Cardiac fibroblast (primary cell): ENCODE measurements around the gene GFPT2.

Experiments used
- DNase-seq, 2 donors: peaks; one replicate each; pipeline versions ENCODE4 v3.0.0 to v3.0.0-alpha.2; 2010; ENCODE audit warnings: low read depth in 2 of 2
- H3K4me3 ChIP-seq, 2 donors: replicated peaks in 1 of 2; 1 replicate in 1 of 2; 2 replicates in 1 of 2; pipeline ENCODE4 v1.5.1; 2011; ENCODE audit warnings: low read depth in 2 of 2, low read length in 2 of 2, mild to moderate bottlenecking in 2 of 2, moderate library complexity in 1 of 2
- CTCF ChIP-seq: IDR thresholded peaks from one replicate; pipeline ENCODE4 v1.5.1; 2011; ENCODE audit warnings: low read depth, mild to moderate bottlenecking, low read length, inconsistent platforms

GFPT2 gene

GRCh38 chr5:180330810-180331646, 22.1 kb downstream of the GFPT2 start:
- DNase-seq = peak; percentile 99
- TF ChIP-seq CTCF = no peak
- no peak overlapping the region for H3K4me3 ChIP-seq

GRCh38 chr5:180330270-180330648, 22.9 kb downstream of the GFPT2 start:
- no peak for DNase-seq
- TF ChIP-seq CTCF = no peak
- no peak overlapping the region for H3K4me3 ChIP-seq

- no peak for DNase-seq
- TF ChIP-seq CTCF = no peak
- H3K4me3 ChIP-seq = no peak overlapping the region
These were observed 23.4 kb downstream of the GFPT2 start for GRCh38 chr5:180329606-180330269.

- no peak overlapping the region for H3K4me3 ChIP-seq
- no peak for DNase-seq
- TF ChIP-seq CTCF = no peak
These were observed 24.0 kb downstream of the GFPT2 start for GRCh38 chr5:180329138-180329435.

- DNase-seq = peak; percentile 77 to 84
- H3K4me3 ChIP-seq = no peak overlapping the region
- TF ChIP-seq CTCF = peak; percentile 74
These were observed 24.6 kb downstream of the GFPT2 start for GRCh38 chr5:180328296-180329137.

GRCh38 chr5:180326989-180327565, 26.1 kb downstream of the GFPT2 start:
- TF ChIP-seq CTCF = no peak
- DNase-seq = no peak
- no peak overlapping the region for H3K4me3 ChIP-seq
